Peyer's patch (tissue), 4 donors: Measurements from ENCODE around the gene SLC1A3.

ENCODE experiments used
- POLR2A ChIP-seq, 2 donors: fragments of 450-650 bp; IDR thresholded peaks; one replicate each; pipeline ENCODE4 v1.5.1; 2017; ENCODE audit warnings: antibody characterized with exemption in 2 of 2, mild to moderate bottlenecking in 2 of 2, moderate library complexity in 2 of 2
- TF ChIP-seq, protein P1 (sequence below), 6 experiments: fragments of 450-650 bp in 4 of 6; fragments of 200-600 bp in 2 of 6; sonication (generic) in 1 of 6; IDR thresholded peaks; one replicate each; pipeline ENCODE4 v1.5.1; 2017 to 2019; ENCODE audit warnings: antibody characterized with exemption in 6 of 6, mild to moderate bottlenecking in 3 of 6, moderate library complexity in 1 of 6

DNA sequence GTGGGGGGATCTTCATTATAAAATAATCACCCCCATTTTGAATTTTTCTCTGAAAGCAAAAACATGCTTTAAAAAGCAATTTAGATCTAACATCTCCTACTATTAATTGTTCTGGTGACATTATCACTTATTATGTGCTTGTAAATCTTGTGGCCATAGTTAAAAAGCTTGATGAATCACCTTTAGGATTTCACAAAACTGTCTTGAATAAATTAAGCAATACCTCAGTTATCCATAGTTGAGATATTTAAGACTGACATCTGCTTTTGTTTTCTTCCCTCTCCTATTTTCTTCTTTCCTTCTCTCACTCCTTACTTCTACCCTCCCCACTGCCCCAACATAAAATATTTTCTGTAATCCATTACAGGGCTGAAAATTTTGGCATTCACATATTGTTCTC lies 84.8 kb downstream of the SLC1A3 start:
- TF ChIP-seq, protein P1, sequence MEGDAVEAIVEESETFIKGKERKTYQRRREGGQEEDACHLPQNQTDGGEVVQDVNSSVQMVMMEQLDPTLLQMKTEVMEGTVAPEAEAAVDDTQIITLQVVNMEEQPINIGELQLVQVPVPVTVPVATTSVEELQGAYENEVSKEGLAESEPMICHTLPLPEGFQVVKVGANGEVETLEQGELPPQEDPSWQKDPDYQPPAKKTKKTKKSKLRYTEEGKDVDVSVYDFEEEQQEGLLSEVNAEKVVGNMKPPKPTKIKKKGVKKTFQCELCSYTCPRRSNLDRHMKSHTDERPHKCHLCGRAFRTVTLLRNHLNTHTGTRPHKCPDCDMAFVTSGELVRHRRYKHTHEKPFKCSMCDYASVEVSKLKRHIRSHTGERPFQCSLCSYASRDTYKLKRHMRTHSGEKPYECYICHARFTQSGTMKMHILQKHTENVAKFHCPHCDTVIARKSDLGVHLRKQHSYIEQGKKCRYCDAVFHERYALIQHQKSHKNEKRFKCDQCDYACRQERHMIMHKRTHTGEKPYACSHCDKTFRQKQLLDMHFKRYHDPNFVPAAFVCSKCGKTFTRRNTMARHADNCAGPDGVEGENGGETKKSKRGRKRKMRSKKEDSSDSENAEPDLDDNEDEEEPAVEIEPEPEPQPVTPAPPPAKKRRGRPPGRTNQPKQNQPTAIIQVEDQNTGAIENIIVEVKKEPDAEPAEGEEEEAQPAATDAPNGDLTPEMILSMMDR (IDR thresholded peaks at IDR 0.05) = no peak
- no peak for TF ChIP-seq POLR2A (IDR thresholded peaks at IDR 0.05)
